NB4 (cell line): ENCODE results near the gene PPP3R1.

Experiments used
- CTCF ChIP-seq: IDR thresholded peaks from one replicate; pipeline ENCODE4 v1.5.1; 2012; ENCODE audit warnings: low read depth, low read length
- MAX ChIP-seq: IDR thresholded peaks from 2 replicates; pipeline ENCODE4 v1.6.1; 2011; ENCODE audit warnings: low read depth, low read length
- POLR2A ChIP-seq: IDR thresholded peaks from 2 replicates; pipeline ENCODE4 v1.6.1; 2011; ENCODE audit warnings: mild to moderate bottlenecking; ENCODE audit not compliant: insufficient read length; ENCODE audit errors: extremely low read depth

- TF ChIP-seq CTCF, result no peak
- TF ChIP-seq POLR2A, result no peak
- TF ChIP-seq MAX, result no peak
Observed at GRCh38 chr2:68171684-68172083, 80.6 kb downstream of the PPP3R1 start.
